ENCODE measurements around the gene PLEKHG2. TPM values are rescaled to one million over a fixed set of nuclear protein-coding genes. Genes with fewer than 3 reads are reported as not detected.
A peak's percentile ranks its signal among the peaks of the same experiment; 100 is the strongest.

Gene PLEKHG2
- total RNA-seq, 1 experiment from 2014 or later = 22.3 TPM

GRCh38 chr19:39413272-39413910 lies 922 bp downstream of the PLEKHG2 start:
- in situ Hi-C loops (cut with HindIII; ENCODE audit: low pct_unique_long_range_greater_than_20kb, low sequenced_read_pairs) = no loop called here
- no peak for DNase-seq (ENCODE audit: low read depth, low spot score)

- no peak for DNase-seq (ENCODE audit: low read depth, low spot score)
- in situ Hi-C loops (cut with HindIII; ENCODE audit: low pct_unique_long_range_greater_than_20kb, low sequenced_read_pairs) = no loop called here
Observed at GRCh38 chr19:39413911-39414608, 1.6 kb downstream of the PLEKHG2 start.

GRCh38 chr19:39415111-39416046 lies 2.9 kb downstream of the PLEKHG2 start:
- DNase-seq (ENCODE audit: low read depth, low spot score) = no peak

GRCh38 chr19:39416152-39417120 lies 4.0 kb downstream of the PLEKHG2 start:
- DNase-seq (ENCODE audit: low read depth, low spot score) = no peak
- in situ Hi-C loops (cut with HindIII; ENCODE audit: low pct_unique_long_range_greater_than_20kb, low sequenced_read_pairs) = no loop called here

More at GRCh38 chr19:39415111-39416046, 2.9 kb downstream of the PLEKHG2 start:
- in situ Hi-C loops (cut with HindIII; ENCODE audit: low pct_unique_long_range_greater_than_20kb, low sequenced_read_pairs) = no loop called here

GRCh38 chr19:39417463-39418181 lies 5.2 kb downstream of the PLEKHG2 start:
- in situ Hi-C loops (cut with HindIII; ENCODE audit: low pct_unique_long_range_greater_than_20kb, low sequenced_read_pairs) = no loop called here
- DNase-seq (ENCODE audit: low read depth, low spot score) = no peak

GRCh38 chr19:39419003-39419402 lies 6.5 kb downstream of the PLEKHG2 start:
- DNase-seq (ENCODE audit: low read depth, low spot score) = no peak
- in situ Hi-C loops (cut with HindIII; ENCODE audit: low pct_unique_long_range_greater_than_20kb, low sequenced_read_pairs) = no loop called here

- in situ Hi-C loops (cut with HindIII; ENCODE audit: low pct_unique_long_range_greater_than_20kb, low sequenced_read_pairs) = no loop called here
- DNase-seq (ENCODE audit: low read depth, low spot score) = no peak
Observed at GRCh38 chr19:39420769-39421168, 8.3 kb downstream of the PLEKHG2 start.

- DNase-seq (ENCODE audit: low read depth, low spot score) = no peak
- in situ Hi-C loops (cut with HindIII; ENCODE audit: low pct_unique_long_range_greater_than_20kb, low sequenced_read_pairs) = no loop called here
Observed at GRCh38 chr19:39422020-39422419, 9.6 kb downstream of the PLEKHG2 start.

GRCh38 chr19:39423258-39424086 lies 11.0 kb downstream of the PLEKHG2 start:
- in situ Hi-C loops (cut with HindIII; ENCODE audit: low pct_unique_long_range_greater_than_20kb, low sequenced_read_pairs) = no loop called here

GRCh38 chr19:39424934-39425333 lies 12.5 kb downstream of the PLEKHG2 start:
- DNase-seq (ENCODE audit: low read depth, low spot score) = no peak
- in situ Hi-C loops (cut with HindIII; ENCODE audit: low pct_unique_long_range_greater_than_20kb, low sequenced_read_pairs) = no loop called here

More at GRCh38 chr19:39423258-39424086, 11.0 kb downstream of the PLEKHG2 start:
- DNase-seq (ENCODE audit: low read depth, low spot score) = no peak

- in situ Hi-C loops (cut with HindIII; ENCODE audit: low pct_unique_long_range_greater_than_20kb, low sequenced_read_pairs) = no loop called here
- no peak for DNase-seq (ENCODE audit: low read depth, low spot score)
Observed at GRCh38 chr19:39425744-39426143, 13.3 kb downstream of the PLEKHG2 start.

- in situ Hi-C loops (cut with HindIII; ENCODE audit: low pct_unique_long_range_greater_than_20kb, low sequenced_read_pairs) = no loop called here
- peak; percentile 79 for DNase-seq (ENCODE audit: low read depth, low spot score)
Observed at GRCh38 chr19:39426170-39426569, 13.7 kb downstream of the PLEKHG2 start.

- DNase-seq (ENCODE audit: low read depth, low spot score) = no peak
- in situ Hi-C loops (cut with HindIII; ENCODE audit: low pct_unique_long_range_greater_than_20kb, low sequenced_read_pairs) = no loop called here
Observed at GRCh38 chr19:39427707-39428106, 15.2 kb downstream of the PLEKHG2 start.

- DNase-seq (ENCODE audit: low read depth, low spot score) = no peak
- in situ Hi-C loops (cut with HindIII; ENCODE audit: low pct_unique_long_range_greater_than_20kb, low sequenced_read_pairs) = no loop called here
Observed at GRCh38 chr19:39428283-39429112, 16.0 kb downstream of the PLEKHG2 start.
